Breast epithelium (tissue), 4 donors: Measurements from ENCODE around the gene MYOD1. TPM values are rescaled to one million over a fixed set of nuclear protein-coding genes. Genes with fewer than 3 reads are reported as not detected.

Experiments
- DNase-seq, 2 donors: peaks; one replicate each; pipeline ENCODE4 v3.0.0-alpha.2; 2019; ENCODE audit warnings: low spot score in 2 of 2
- H3K27ac ChIP-seq, 2 donors: fragments of 200-600 bp; sonication (generic) in 1 of 2; one replicate each; pipeline ENCODE4 v1.5.1; 2016 to 2019; ENCODE audit warnings: mild to moderate bottlenecking in 1 of 2
- H3K27me3 ChIP-seq, 2 donors: fragments of 200-600 bp; sonication (generic) in 1 of 2; one replicate each; pipeline versions ENCODE4 v1.5.1 to v1.6.0; 2017 to 2019; ENCODE audit warnings: control low read depth in 1 of 2, mild to moderate bottlenecking in 1 of 2
- H3K36me3 ChIP-seq: fragments of 200-600 bp; one replicate; pipeline ENCODE4 v1.5.1; 2019
- H3K4me1 ChIP-seq, 2 donors: fragments of 200-600 bp; sonication (generic); one replicate each; pipeline ENCODE4 v1.5.1; 2016 to 2019; ENCODE audit warnings: control low read depth in 1 of 2
- H3K4me3 ChIP-seq, 3 donors: fragments of 200-600 bp; sonication (generic); 1 replicate in 2 of 3; 2 replicates in 1 of 3; pipeline ENCODE4 v1.5.1; 2016 to 2019; ENCODE audit warnings: mild to moderate bottlenecking in 3 of 3, moderate library complexity in 2 of 3
- H3K9me3 ChIP-seq, 2 donors: fragments of 200-600 bp; sonication (generic) in 1 of 2; one replicate each; pipeline ENCODE4 v1.5.1; 2016 to 2019; ENCODE audit warnings: control low read depth in 1 of 2
- CTCF ChIP-seq, 3 donors: fragments of 450-650 bp; IDR thresholded peaks; one replicate each; pipeline ENCODE4 v1.5.1; 2016 to 2017; ENCODE audit warnings: antibody characterized with exemption in 3 of 3, mild to moderate bottlenecking in 3 of 3, moderate library complexity in 3 of 3
- POLR2A ChIP-seq: fragments of 450-650 bp; IDR thresholded peaks from one replicate; pipeline ENCODE4 v1.6.1; 2016; ENCODE audit warnings: antibody characterized with exemption, mild to moderate bottlenecking, moderate library complexity
- POLR2AphosphoS5 ChIP-seq, 3 donors: sonication (generic); formaldehyde crosslinking; IDR thresholded peaks; one replicate each; pipeline ENCODE4 v1.6.1; 2017; ENCODE audit warnings: antibody characterized with exemption in 3 of 3
- intact Hi-C: fragments of 100-400 bp; cut with DNase I; formaldehyde crosslinking; loops from one replicate; pipeline ENCODE4 v1.15.1; 2023; ENCODE audit warnings: low total_unique reads
- total RNA-seq, 3 donors: library from RNA; depleted of rRNA; stranded (reverse); fragments of >200 nt; gene quantifications; one replicate each; pipeline ENCODE4 v1.1.0, GENCODE V29; 2016

The MYOD1 gene
- total RNA-seq, 3 donors from 2014 or later: not detected

GRCh38 chr11:17755891-17756290 lies 36.5 kb downstream of the MYOD1 start:
- TF ChIP-seq POLR2AphosphoS5 (IDR thresholded peaks at IDR 0.05): no peak
- TF ChIP-seq CTCF (IDR thresholded peaks at IDR 0.05): no peak
- TF ChIP-seq POLR2A: no peak
- no peak for DNase-seq
- Histone ChIP-seq H3K36me3 (no peaks in the 10 kb centered on the region), H3K27ac (no peak overlapping the region), H3K4me1 (no peaks in the 10 kb centered on the region), H3K9me3 (peaks cover 0 to 10% of the 10 kb centered on the region in 2 donors), H3K4me3 (no peak overlapping the region), H3K27me3 (no peaks in the 10 kb centered on the region)
- intact Hi-C loops: no loop called here

- Histone ChIP-seq H3K27ac (no peak overlapping the region), H3K9me3 (peaks cover 0 to 10% of the 10 kb centered on the region in 2 donors), H3K27me3 (no peaks in the 10 kb centered on the region), H3K4me3 (no peak overlapping the region), H3K36me3 (no peaks in the 10 kb centered on the region), H3K4me1 (no peaks in the 10 kb centered on the region)
- no peak for DNase-seq
- TF ChIP-seq CTCF (IDR thresholded peaks at IDR 0.05) (peak in 1 of 3 donors; percentile 44), POLR2A (no peak)
- intact Hi-C loops: no loop called here
Measured at GRCh38 chr11:17760102-17761029, 41.0 kb downstream of the MYOD1 start.

- Histone ChIP-seq H3K4me1 (no peaks in the 10 kb centered on the region), H3K9me3 (peaks cover 0 to 10% of the 10 kb centered on the region in 2 donors), H3K4me3 (no peak overlapping the region), H3K36me3 (no peaks in the 10 kb centered on the region), H3K27me3 (no peaks in the 10 kb centered on the region), H3K27ac (no peak overlapping the region)
- no peak for DNase-seq
- intact Hi-C loops: no loop called here
- TF ChIP-seq POLR2A (no peak), CTCF (IDR thresholded peaks at IDR 0.05) (no peak), POLR2AphosphoS5 (IDR thresholded peaks at IDR 0.05) (no peak)
Measured at GRCh38 chr11:17762309-17762974, 43.1 kb downstream of the MYOD1 start.

- intact Hi-C loops: no loop called here
- Histone ChIP-seq H3K4me1 (no peaks in the 10 kb centered on the region), H3K27ac (no peak overlapping the region), H3K9me3 (peaks cover 0 to 8% of the 10 kb centered on the region in 2 donors), H3K27me3 (no peaks in the 10 kb centered on the region), H3K36me3 (no peaks in the 10 kb centered on the region), H3K4me3 (no peak overlapping the region)
- no peak for DNase-seq
- TF ChIP-seq POLR2A (no peak), POLR2AphosphoS5 (IDR thresholded peaks at IDR 0.05) (no peak), CTCF (IDR thresholded peaks at IDR 0.05) (no peak)
Measured at GRCh38 chr11:17763244-17763643, 43.9 kb downstream of the MYOD1 start.

GRCh38 chr11:17763703-17764102 lies 44.3 kb downstream of the MYOD1 start:
- Histone ChIP-seq H3K4me1 (no peaks in the 10 kb centered on the region), H3K9me3 (peaks cover 0 to 4% of the 10 kb centered on the region in 2 donors), H3K36me3 (no peaks in the 10 kb centered on the region), H3K4me3 (no peak overlapping the region), H3K27me3 (no peaks in the 10 kb centered on the region), H3K27ac (no peak overlapping the region)
- intact Hi-C loops: no loop called here
- no peak for TF ChIP-seq POLR2AphosphoS5 (IDR thresholded peaks at IDR 0.05)
- no peak for TF ChIP-seq CTCF (IDR thresholded peaks at IDR 0.05)
- TF ChIP-seq POLR2A: no peak
- DNase-seq: no peak
